GM18868 (cell line): Measurements from ENCODE around the gene PPTC7.
A peak's percentile ranks its signal among the peaks of the same experiment; 100 is the strongest.
"Not testable (repeated sequence)": the region's sequence is repeated elsewhere in the genome, so short reads cannot be mapped to it uniquely, and the experiment has no call there.

Experiments
- ATAC-seq: cut with Tn5 transposase; IDR thresholded peaks from one replicate; pipeline ENCODE4 v1.9.1; 2021; ENCODE audit warnings: mild to moderate bottlenecking, moderate library complexity; ENCODE audit not compliant: unreplicated experiment

The PPTC7 gene

GRCh38 chr12:110587102-110587501, 4.0 kb upstream of the PPTC7 start:
- not testable (repeated sequence) for ATAC-seq

GRCh38 chr12:110585231-110585799, 2.2 kb upstream of the PPTC7 start:
- no peak for ATAC-seq

- ATAC-seq, result peak; percentile 51
These were observed 612 bp downstream of the PPTC7 start for GRCh38 chr12:110582276-110583136.

- ATAC-seq, result no peak
These were observed 1.2 kb downstream of the PPTC7 start for GRCh38 chr12:110581931-110582275.

GRCh38 chr12:110579535-110580253, 3.4 kb downstream of the PPTC7 start:
- ATAC-seq, result no peak

GRCh38 chr12:110578694-110579534, 4.2 kb downstream of the PPTC7 start:
- no peak for ATAC-seq

- no peak for ATAC-seq
These were observed 5.0 kb downstream of the PPTC7 start for GRCh38 chr12:110577864-110578693.

- no peak for ATAC-seq
These were observed 6.6 kb downstream of the PPTC7 start for GRCh38 chr12:110576504-110576903.

GRCh38 chr12:110575326-110575725, 7.8 kb downstream of the PPTC7 start:
- ATAC-seq, result no peak

- ATAC-seq, result not testable (repeated sequence)
These were observed 8.3 kb downstream of the PPTC7 start for GRCh38 chr12:110574717-110575230.

- ATAC-seq, result no peak
These were observed 9.1 kb downstream of the PPTC7 start for GRCh38 chr12:110574044-110574443.

GRCh38 chr12:110570798-110571197, 12.3 kb downstream of the PPTC7 start:
- ATAC-seq, result not testable (repeated sequence)

GRCh38 chr12:110569838-110570237, 13.3 kb downstream of the PPTC7 start:
- ATAC-seq, result not testable (repeated sequence)

- no peak for ATAC-seq
These were observed 14.4 kb downstream of the PPTC7 start for GRCh38 chr12:110568752-110569151.

- ATAC-seq, result no peak
These were observed 16.1 kb downstream of the PPTC7 start for GRCh38 chr12:110566993-110567392.

- ATAC-seq, result no peak
These were observed 16.9 kb downstream of the PPTC7 start for GRCh38 chr12:110565894-110566871.

GRCh38 chr12:110564471-110564991, 18.6 kb downstream of the PPTC7 start:
- no peak for ATAC-seq

- no peak for ATAC-seq
These were observed 19.2 kb downstream of the PPTC7 start for GRCh38 chr12:110563702-110564470.
